GM06990 (cell line): Measurements from ENCODE around the gene SBK3.
A peak's percentile ranks its signal among the peaks of the same experiment; 100 is the strongest.

ENCODE experiments used
- DNase-seq: peaks from one replicate; pipeline ENCODE4 v3.0.0-alpha.2; 2011; ENCODE audit not compliant: insufficient read length; ENCODE audit errors: extremely low read depth
- H3K27me3 ChIP-seq: replicated peaks from 2 replicates; pipeline ENCODE4 v1.6.0; 2011; ENCODE audit warnings: low read length; ENCODE audit not compliant: control insufficient read depth, insufficient read depth
- H3K36me3 ChIP-seq: 2 replicates; pipeline ENCODE4 v1.5.1; 2011; ENCODE audit warnings: low read length; ENCODE audit not compliant: control insufficient read depth, insufficient read depth
- H3K4me3 ChIP-seq: replicated peaks from 2 replicates; pipeline ENCODE4 v1.5.1; 2011; ENCODE audit warnings: low read depth, mild to moderate bottlenecking, control low read depth, low read length
- TF ChIP-seq, protein P1 (sequence below): IDR thresholded peaks from 2 replicates; pipeline ENCODE4 v1.5.1; 2011; ENCODE audit warnings: low read length, control low read depth, mild to moderate bottlenecking, inconsistent platforms; ENCODE audit not compliant: insufficient read depth, poor library complexity, severe bottlenecking

The SBK3 gene

DNA sequence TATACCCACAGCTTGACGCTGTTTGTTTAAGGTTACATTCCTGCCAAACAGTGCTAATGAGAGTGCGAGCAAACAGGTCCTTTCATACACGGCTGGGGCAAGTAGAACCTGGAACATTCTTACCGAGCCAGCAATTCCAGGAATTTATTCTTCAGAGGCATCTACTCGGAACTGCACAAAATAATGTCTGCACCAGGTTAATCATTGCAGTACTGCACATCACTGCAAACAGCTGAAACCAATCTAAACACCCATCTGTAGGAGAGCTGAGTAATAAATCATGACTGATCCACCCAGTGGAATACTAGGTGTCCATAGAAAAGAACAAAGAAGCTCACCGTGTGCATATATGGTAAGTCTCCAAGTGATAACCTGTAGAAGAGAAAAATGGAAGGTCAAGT is 36.5 kb upstream of the SBK3 start:
- Histone ChIP-seq H3K27me3 (no peaks in the 10 kb centered on the region; the same call in 1 of the 2 replicates), H3K4me3 (no peak overlapping the region), H3K36me3 (peaks cover 2% of the 10 kb centered on the region)
- TF ChIP-seq, protein P1, sequence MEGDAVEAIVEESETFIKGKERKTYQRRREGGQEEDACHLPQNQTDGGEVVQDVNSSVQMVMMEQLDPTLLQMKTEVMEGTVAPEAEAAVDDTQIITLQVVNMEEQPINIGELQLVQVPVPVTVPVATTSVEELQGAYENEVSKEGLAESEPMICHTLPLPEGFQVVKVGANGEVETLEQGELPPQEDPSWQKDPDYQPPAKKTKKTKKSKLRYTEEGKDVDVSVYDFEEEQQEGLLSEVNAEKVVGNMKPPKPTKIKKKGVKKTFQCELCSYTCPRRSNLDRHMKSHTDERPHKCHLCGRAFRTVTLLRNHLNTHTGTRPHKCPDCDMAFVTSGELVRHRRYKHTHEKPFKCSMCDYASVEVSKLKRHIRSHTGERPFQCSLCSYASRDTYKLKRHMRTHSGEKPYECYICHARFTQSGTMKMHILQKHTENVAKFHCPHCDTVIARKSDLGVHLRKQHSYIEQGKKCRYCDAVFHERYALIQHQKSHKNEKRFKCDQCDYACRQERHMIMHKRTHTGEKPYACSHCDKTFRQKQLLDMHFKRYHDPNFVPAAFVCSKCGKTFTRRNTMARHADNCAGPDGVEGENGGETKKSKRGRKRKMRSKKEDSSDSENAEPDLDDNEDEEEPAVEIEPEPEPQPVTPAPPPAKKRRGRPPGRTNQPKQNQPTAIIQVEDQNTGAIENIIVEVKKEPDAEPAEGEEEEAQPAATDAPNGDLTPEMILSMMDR, result no peak
- DNase-seq, result no peak

DNA sequence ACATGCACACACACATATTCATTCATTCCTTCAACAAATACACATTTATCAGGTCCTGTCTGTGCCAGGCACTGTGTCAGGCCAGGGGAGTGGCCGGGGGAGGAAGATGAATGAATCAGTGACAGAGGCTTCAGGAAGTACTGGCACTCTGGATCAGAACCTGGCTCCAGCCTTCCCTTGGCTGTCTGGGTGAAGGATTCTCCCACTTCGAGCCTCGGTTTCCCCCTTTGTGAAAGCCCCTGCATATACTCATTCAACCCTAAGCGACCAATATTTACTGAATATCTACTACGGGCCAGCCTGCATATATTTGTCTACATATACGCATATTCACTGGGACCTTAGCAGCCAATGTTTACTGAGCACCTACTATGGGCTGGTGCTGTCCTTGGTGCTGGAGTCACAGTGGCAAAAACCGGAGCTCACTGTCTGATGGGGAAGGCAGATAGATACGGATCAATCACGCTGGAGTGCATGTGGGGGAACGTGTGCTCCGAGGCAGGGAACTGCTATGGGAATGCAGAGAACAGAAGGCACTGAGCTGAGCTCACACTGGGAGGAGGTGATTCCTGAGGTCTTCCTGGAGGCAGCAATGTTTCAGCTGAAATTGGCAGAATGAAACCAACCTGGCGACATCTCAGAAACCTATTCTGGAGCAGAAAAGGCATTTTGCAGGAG is 35.9 kb upstream of the SBK3 start:
- H3K4me3 ChIP-seq, result peak overlapping the region; percentile 85
- no peak for DNase-seq
- H3K36me3 ChIP-seq, result peaks cover 2% of the 10 kb centered on the region
- TF ChIP-seq, protein P1, result no peak
- no peaks in the 10 kb centered on the region; the same call in 1 of the 2 replicates for H3K27me3 ChIP-seq

DNA sequence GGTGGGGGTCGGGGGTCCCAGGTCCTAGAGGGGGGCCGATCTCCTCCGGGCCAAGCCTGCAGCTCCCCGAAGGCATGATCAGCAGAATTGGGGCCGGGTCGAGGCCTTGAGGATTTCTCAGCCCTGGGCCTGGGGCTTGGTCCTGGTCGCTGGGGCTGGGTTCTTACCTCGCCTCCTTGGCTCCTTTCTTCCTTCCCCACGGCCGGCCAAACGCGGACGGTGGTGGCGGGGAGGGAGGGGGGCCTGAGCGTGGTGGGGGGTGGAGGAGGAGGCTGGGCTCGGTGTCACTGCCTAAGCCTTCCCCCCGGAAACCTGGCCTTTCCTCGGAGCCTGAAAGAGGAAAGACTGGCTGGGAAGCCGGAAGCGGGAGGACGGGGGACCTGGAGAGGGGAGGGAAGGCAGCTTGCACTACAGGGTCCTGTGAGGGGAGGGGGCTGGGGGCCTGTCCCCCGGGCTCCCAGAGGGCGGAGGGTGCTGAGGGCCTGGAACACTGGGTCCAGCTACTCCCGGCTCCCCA is 35.3 kb upstream of the SBK3 start, which contains the start of gene ZNF579:
TSS of gene ZNF579 (minus strand) at position 221 of the 517 bp plus-strand sequence. CDS start 1,209 bp downstream, outside the sequence.
- TF ChIP-seq, protein P1, result no peak
- Histone ChIP-seq H3K36me3 (peaks cover 2% of the 10 kb centered on the region), H3K4me3 (peak within 1 kb of the TSS; percentile 85), H3K27me3 (no peaks in the 10 kb centered on the region; the same call in 1 of the 2 replicates)
- peak; percentile 83 for DNase-seq

DNA sequence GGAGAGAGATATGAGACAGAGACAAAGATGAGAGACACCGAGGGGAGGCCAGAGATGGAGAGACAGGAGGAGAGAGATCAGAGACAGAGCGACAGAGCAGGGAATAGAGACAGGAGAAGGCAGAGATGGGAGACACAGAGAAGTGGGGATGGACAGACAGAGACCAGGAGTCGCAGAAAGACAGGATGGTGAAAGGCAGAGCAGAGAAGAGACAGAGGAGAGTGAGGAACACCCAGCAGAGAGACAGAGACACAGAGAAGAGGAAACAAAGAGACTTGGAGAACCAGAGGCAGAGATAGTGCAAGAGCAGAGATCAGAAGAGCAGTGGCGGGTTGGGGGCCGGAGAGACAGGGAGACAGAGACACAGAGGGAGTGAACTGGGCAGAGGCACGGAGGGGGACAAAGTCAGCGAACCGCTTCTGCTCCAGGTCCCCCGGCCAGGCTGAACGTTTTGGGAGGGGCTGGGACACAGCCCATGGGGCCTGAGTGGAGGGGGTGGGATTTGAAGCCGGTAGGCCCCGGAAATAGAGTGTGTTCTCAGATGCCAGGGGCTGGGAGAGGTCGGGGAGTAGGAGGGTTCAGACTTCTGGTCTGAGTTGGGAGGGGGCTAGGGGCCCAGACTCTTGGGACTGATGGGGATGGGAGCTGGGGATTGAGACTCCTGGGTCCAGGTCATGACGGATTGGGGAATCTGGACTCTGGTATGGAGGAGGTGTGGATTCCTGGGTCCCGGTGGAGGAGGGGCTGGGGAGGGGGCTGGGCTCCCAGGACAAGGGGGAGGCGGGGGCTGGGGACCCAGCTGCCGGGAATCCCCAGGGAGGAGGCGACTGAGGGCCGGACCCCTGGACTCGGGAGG is 34.7 kb upstream of the SBK3 start:
- peaks cover 2% of the 10 kb centered on the region for H3K36me3 ChIP-seq
- TF ChIP-seq, protein P1, result no peak
- H3K4me3 ChIP-seq, result peak overlapping the region; percentile 85
- DNase-seq, result no peak
- H3K27me3 ChIP-seq, result no peaks in the 10 kb centered on the region; the same call in 1 of the 2 replicates

DNA sequence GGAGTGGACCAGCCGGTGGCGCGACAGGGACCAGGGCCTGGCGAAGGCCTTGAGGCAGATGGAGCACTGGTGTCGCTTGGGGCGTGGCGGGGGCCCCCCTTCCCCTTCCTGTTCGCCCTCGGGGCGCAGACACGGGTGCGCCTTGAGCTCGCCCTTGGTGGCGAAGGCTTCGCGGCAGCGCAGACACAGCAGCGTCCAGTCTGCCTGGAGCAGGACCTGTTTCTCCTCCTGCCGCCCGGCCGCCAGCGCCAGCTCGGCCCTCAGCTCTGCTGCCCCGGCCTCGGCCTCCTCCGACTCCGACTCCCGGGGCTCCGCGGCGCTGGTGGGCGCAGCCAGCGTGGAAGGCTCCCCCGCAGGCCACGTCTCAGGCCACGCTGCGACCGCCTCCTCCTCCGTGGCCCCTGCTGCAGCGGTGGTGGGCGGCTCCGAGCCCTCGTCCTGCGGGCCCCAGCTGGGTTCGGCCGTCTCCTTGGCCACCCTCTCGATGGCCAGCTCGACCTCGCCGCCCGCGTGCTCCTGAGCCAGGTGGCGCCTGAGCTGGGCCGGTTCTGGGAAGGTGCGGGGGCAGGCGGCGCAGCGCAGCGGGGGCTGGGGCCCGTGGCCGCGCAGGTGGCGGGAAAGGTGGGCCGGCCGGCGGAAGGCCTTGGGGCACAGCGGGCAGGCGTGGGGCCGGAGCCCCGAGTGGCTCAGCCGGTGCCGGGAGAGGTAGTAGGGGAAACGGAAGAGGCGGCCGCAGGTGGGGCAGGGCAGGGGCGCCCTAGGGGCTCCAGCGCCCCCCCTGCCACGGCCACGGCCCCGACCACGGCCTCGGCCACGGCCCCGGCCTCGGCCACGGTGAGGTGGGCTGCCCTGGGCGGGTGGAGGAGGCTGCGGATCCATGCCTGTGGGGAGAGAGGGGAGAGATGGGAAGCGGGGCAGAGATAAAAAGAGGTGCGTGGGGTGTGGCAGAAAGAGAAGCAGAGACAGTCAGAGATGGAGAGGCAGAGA is 33.7 kb upstream of the SBK3 start:
- no peak overlapping the region; the same call in 1 of the 2 replicates for H3K4me3 ChIP-seq
- H3K27me3 ChIP-seq, result no peaks in the 10 kb centered on the region
- H3K36me3 ChIP-seq, result peaks cover 2% of the 10 kb centered on the region
- no peak for DNase-seq
- TF ChIP-seq, protein P1, result no peak
